ENCODE data around the gene COPS7B. TPM values are rescaled to one million over a fixed set of nuclear protein-coding genes. Genes with fewer than 3 reads are reported as not detected.

The COPS7B gene
- total RNA-seq: 22.3 and 25.9 TPM in 2 replicates

DNA sequence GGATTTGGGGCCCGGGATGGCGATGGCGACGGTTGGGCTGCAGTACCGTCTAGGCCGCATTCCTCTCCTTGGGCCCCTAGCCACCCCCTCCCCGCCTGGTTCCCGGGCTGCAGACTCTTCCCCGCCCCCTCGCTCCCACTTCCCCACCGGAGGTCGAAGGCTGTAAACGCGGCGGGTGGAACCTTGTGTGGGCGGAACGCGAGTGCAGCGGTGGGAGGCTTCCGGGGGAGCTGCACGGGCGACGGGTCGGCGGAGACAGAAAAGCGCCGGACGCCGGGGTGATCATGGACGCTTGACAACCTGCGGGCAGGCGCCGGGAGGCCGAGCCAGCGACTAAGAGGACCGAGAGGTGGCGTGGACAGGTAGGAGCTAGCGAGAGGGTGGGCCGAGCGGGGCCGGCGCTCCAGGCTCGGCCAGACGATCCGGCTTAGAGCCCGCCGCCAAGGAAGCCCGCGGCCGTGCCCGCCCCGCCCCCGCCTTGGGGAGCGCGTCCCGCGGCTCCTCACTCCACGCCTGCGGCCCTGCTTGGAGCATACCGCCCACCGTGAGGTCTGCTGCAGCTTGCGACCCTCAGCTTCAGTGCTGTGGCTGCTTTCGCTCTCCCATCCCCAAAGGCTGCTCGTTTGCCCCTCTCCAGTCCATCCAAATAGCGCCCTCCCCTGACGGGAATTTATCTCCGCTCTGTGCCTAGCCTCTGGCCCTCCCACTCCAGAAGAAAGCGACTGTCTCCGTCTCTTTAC is at the start of gene COPS7B:
TSS of gene COPS7B (plus strand) at position 269 of the 740 bp plus-strand sequence. CDS start 2,126 bp downstream, outside the sequence.

DNA sequence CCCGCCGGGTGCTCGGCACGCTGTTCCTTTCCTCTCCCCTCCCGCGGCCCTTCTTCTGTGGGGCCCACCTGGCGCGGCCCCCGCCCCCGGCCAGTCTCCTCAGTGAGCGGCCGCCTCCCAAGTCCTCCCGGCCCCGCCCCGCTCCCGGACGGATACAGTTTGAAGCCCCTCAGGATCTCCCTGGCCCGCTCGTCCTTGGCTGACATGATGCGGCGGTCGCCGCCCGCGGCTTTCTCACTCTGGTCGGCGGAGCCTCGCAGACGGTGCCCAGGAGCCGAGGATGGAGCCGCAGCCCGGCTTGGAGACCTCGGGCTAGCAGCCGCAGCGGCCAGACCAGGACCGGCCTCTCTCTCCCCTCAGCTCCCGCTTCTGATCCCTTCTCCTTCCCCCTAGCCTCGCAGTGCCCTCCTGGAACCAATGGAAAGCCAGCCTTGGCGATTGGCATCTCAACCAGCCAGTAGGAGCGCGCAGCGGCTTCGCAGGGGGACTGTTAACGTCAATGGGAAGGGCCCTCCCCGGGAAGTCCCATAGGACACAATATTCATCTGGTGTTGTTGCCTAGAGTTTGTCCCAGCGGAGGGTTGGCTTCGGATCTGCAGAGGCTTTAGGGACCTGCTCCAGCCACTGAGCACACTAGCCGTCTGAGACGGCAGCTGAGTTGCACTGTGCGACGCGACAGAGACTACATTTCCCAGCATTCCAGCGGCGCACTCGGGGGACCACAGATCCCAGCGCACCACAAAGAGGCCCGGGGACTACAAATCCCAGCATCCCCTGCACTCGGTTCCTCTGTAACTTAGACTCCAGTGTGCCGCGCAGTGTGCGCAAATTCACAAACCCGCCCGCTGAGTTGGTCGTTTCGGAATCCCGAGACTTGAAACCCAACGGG is 5.1 kb upstream of the COPS7B start, which contains the start of gene PDE6D:
TSS of gene PDE6D (minus strand) at position 374 of the 889 bp plus-strand sequence. CDS start at position 206, 168 bp downstream.

Other genes with a start within 250 kb of the COPS7B start
- gene TEX44, start 193.6 kb upstream of the COPS7B start, total RNA-seq: not detected in 2 replicates
- 1,243 and 1,357 TPM in 2 replicates for gene PTMA, start 77.9 kb upstream of the COPS7B start, total RNA-seq
- gene PDE6D, start 5.2 kb upstream of the COPS7B start, total RNA-seq: 44.2 and 49.1 TPM in 2 replicates
- not detected in 2 replicates for gene NPPC, start 140.0 kb downstream of the COPS7B start, total RNA-seq
- 17.2 and 18.9 TPM in 2 replicates for gene DIS3L2, start 175.3 kb downstream of the COPS7B start, total RNA-seq